Activated T-helper 17 cell treated with anti-CD3 and anti-CD28 coated beads, Interleukin-2, amount 50 U/mL, for 72 hours (primary cell): ENCODE measurements around the gene PRM3. TPM values are rescaled to one million over a fixed set of nuclear protein-coding genes. Genes with fewer than 3 reads are reported as not detected.

Experiments
- ATAC-seq: fragments of 150-1000 bp; cut with Tn5 transposase; replicated peaks from 2 replicates; pipeline ENCODE4 v1.10.0; 2021; ENCODE audit warnings: mild to moderate bottlenecking, moderate library complexity
- H3K27ac Mint-ChIP-seq: one replicate; pipeline ENCODE4 v1.8.0; 2022; ENCODE audit warnings: mixed read lengths
- H3K27me3 Mint-ChIP-seq: one replicate; pipeline ENCODE4 v1.8.0; 2022; ENCODE audit warnings: mixed read lengths
- H3K36me3 Mint-ChIP-seq: one replicate; pipeline ENCODE4 v1.8.0; 2022; ENCODE audit warnings: low read depth, mild to moderate bottlenecking, mixed read lengths
- H3K4me1 Mint-ChIP-seq: one replicate; pipeline ENCODE4 v1.8.0; 2022; ENCODE audit warnings: mixed read lengths
- H3K4me3 Mint-ChIP-seq: one replicate; pipeline ENCODE4 v1.8.0; 2022; ENCODE audit warnings: mild to moderate bottlenecking, mixed read lengths
- H3K9me3 Mint-ChIP-seq: one replicate; pipeline ENCODE4 v1.8.0; 2022; ENCODE audit warnings: mixed read lengths
- total RNA-seq, 2 donors: library from RNA; stranded (reverse); gene quantifications; one replicate each; pipeline ENCODE4 v1.2.3, GENCODE V29; 2022

PRM3 gene
- total RNA-seq, 2 donors from 2014 or later: not detected

DNA sequence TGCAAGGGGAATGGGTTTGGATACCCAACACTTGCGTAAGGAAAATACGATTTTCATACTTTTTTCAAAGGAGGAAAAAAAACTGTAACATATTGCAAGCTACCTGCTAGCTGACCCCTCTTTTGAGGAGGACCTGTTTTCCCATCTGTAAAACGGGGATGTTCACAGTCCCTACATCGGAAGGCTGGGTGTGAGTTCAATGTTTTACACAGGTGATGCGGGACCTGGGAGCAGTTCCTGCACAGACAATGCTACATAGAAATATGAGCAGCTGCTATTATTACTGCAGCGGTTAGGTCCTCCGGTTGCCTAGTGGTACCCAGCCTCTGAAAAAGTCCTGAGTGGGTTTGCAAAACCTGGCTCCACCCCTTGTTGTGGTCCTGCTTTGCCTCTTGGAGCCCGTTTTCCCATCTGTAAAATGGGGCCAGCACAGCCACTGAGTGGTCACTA, 20.9 kb downstream of the PRM3 start:
- Mint-ChIP-seq H3K9me3 (no peaks in the 10 kb centered on the region), H3K4me3 (peak overlapping the region; percentile 97), H3K27me3 (no peaks in the 10 kb centered on the region), H3K27ac (peak overlapping the region; percentile 98), H3K36me3 (peaks cover 65% of the 10 kb centered on the region), H3K4me1 (peaks cover 23% of the 10 kb centered on the region)
- ATAC-seq: no peak

DNA sequence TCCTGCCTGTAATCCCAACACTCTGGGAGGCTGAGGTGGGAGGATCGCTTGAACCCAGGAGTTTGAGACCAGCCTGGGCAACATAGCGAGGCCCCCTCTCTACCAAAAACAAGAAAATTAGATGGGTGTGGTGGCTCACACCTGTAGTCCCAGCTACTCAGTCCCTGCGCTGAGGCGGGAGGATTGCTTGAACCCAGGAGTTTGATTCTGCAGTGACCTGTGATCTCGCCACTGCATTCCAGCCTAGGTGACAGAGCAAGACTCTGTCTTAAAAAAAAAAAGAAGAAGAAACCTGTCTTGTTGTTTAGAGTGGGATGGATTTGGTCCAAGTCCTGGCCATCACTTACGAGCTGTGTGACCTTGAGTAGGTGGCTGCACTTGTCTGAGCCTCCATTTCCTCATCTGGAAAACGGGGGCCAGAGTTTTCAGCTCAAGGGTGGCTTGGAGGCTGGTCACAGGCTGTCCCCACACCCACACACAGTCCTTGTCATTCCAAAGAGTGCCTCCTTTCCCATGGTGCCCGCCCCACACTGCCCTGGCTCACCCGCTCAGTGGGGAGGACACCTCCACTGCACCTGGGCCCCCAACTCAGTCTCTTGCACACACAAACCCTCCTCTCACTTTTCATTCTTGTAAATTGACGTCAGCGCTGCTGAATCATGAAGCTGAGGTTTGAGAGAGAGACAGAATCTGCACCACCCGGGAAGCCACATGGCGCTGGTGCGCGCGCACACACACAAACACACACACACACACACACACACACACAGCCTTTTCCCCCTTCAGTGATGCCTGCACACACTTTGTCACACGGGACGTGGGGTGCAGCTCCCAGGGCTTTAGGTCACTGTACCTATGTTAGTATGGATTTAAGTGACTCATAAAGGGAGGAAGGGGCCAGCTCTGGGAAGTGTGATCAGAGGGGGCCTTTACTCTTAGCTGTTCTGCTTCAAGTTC, 21.6 kb downstream of the PRM3 start:
- Mint-ChIP-seq H3K4me1 (peaks cover 17% of the 10 kb centered on the region), H3K9me3 (no peaks in the 10 kb centered on the region), H3K27ac (peak overlapping the region; percentile 98), H3K27me3 (no peaks in the 10 kb centered on the region), H3K4me3 (peak overlapping the region; percentile 97), H3K36me3 (peaks cover 59% of the 10 kb centered on the region)
- ATAC-seq: peak; percentile 53

DNA sequence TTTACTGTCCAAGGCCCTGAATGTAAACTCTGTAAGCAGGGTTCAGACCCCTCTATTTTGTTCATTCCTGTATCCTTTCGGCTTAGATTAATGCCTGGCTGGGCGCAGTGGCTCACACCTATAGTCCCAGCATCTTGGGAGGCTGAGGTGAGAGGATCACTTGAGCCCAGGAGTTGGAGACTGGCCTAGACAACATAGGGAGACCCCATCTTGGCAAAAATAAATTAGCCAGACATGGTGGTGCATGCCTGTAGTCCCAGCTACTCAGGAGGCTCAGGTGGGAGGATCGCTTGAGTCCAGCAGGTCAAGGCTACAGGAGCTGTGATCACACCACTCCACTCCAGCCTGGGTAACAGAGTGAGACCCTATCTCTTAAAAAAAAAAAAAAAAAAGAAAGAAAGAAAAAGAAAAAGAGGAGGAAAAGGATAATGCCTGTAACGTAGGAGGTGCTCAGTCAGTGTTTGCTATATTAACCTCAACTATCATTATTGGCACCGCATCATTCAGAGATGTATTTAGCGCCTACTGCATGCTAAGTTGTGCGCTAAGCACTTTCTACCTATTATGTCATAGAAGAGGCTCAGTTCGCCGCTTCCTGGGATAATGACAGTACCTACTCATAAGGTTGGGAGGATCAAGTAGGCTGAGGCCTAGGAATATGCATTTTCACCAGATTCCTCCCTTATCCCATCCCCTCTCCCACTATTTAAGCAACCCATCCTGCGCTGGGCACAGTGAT, 22.5 kb downstream of the PRM3 start:
- Mint-ChIP-seq H3K36me3 (peaks cover 51% of the 10 kb centered on the region), H3K4me1 (peaks cover 17% of the 10 kb centered on the region), H3K9me3 (no peaks in the 10 kb centered on the region), H3K27ac (peak overlapping the region; percentile 98), H3K27me3 (no peaks in the 10 kb centered on the region), H3K4me3 (peak overlapping the region; percentile 97)
- ATAC-seq: no peak

DNA sequence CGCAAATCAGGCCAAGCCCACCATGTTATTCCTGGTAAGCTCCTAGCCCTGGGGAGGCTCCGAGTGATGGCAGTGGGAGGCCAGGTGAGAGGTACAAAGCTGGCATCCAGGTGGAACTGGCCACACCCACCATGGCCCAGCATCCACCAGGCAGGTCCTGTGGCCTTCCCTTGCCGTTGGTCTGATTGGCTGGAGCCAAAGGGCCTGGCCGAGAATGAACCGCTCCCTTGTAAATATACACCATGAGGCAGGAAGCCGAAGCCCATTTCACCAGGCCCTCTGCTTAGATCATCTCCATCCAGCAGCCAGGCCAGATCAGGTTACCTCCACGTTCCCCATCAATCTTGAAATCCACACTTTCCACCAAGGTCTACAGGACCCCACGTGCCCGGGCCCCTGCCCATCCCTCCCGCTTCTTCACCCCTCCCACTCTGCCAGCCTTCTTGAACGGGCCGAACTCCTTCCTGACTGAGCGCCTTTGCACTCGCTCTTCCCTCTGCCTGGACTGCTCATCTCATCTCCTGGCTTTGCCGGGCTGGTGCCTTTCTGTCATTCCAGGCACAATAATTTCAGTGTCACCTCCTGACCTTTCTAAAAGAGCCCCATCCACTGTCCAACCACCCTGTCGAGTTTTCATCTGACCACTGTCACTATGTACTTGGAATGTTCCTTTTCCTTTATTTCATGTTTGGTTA, 23.2 kb downstream of the PRM3 start:
- no peak for ATAC-seq
- H3K4me3 Mint-ChIP-seq: peak overlapping the region; percentile 97
- no peaks in the 10 kb centered on the region for H3K27me3 Mint-ChIP-seq
- peak overlapping the region; percentile 98 for H3K27ac Mint-ChIP-seq
- peaks cover 24% of the 10 kb centered on the region for H3K4me1 Mint-ChIP-seq
- H3K36me3 Mint-ChIP-seq: peaks cover 48% of the 10 kb centered on the region
- H3K9me3 Mint-ChIP-seq: no peaks in the 10 kb centered on the region

DNA sequence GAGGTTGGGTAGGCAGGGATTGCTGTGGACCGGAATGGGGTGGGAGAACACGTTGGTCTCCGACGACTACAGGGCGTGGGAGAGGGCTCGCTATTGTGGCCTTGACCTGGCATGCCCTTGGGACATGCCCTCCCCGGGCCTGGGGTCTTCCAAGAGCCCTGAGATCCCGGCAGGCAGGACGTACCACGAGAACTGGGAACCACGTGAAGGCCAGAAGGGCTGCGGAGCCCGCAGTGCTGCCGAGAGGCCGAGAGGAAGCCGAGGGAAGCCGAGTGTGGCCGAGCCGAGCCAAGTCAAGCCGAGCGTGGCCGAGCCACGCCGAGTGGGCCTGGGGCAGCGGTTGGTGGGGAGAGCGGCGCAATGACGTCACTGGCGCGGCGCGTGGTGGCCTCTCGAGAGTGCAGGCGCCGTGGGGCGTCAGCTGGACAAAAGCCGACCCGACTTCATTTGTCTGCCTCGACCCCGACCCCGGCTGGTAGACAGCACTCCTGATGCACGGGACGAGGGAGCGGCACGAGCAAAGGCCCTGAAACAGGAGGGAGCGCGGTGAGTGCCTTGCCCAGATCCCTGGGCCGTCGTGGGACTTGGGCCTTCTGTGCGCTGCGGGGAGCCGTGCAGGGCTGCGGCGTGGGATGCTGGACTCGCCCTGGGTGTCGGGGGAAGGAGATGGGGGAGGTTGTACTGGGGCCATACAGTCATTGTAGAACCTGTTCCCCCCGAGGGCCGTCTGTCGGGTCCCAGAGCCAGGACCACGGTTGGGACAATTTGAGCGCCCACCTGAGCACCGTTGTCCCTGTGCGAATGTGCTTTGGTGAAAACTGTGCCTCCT, 24.0 kb downstream of the PRM3 start:
- no peak for ATAC-seq
- Mint-ChIP-seq H3K4me1 (peaks cover 30% of the 10 kb centered on the region), H3K4me3 (peak overlapping the region; percentile 9)

DNA sequence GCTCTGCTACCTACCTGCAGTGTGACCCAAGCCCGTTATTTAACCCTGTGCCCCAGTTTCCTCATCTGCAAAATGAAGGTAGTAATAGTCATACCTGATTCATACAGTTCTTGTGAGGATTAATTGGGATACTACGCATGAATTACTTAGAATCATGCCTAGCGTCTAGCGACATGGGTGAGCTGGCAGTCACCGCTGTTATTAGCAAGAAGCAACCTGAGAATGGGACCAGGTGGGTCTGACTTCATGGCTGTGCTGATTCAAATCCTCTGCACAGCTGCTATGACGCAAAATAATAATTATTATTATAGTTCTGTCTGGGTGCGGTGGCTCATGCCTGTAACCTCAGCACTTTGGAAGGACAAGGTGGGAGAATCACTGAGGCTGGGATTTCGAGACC, 25.3 kb downstream of the PRM3 start:
- peaks cover 30% of the 10 kb centered on the region for H3K4me1 Mint-ChIP-seq
- H3K4me3 Mint-ChIP-seq: peak overlapping the region; percentile 62
- peak; percentile 8 for ATAC-seq
- H3K27ac Mint-ChIP-seq: peak overlapping the region; percentile 86
- peaks cover 27% of the 10 kb centered on the region for H3K36me3 Mint-ChIP-seq
- H3K27me3 Mint-ChIP-seq: no peaks in the 10 kb centered on the region
- no peaks in the 10 kb centered on the region for H3K9me3 Mint-ChIP-seq

More for the DNA sequence above, 24.0 kb downstream of the PRM3 start:
- Mint-ChIP-seq H3K27ac (peak overlapping the region; percentile 36), H3K9me3 (no peaks in the 10 kb centered on the region), H3K36me3 (peaks cover 40% of the 10 kb centered on the region), H3K27me3 (no peaks in the 10 kb centered on the region)

DNA sequence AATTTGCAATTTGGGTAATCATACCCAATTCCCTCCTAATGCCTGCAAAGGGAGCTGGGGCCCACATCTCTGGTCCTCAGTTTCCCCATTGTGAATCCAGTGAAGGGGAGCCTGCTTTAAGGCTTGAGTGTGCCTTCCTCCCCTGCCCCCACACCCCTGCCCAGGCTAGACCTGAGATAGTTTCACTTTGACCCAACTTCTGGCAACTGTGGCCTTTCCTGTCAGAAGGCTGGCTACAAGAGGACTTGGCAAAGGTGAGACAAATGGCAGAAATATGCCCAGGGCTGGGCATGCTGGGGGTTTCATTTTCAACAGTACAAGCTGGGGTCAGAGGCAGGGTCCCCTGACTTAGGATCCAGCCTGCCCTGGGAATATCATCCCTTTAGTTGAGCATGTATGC, 27.4 kb downstream of the PRM3 start:
- peaks cover 22% of the 10 kb centered on the region for H3K4me1 Mint-ChIP-seq
- H3K27me3 Mint-ChIP-seq: no peaks in the 10 kb centered on the region
- no peaks in the 10 kb centered on the region for H3K9me3 Mint-ChIP-seq
- peak; percentile 57 for ATAC-seq
- H3K36me3 Mint-ChIP-seq: peaks cover 8% of the 10 kb centered on the region
- peak overlapping the region; percentile 62 for H3K4me3 Mint-ChIP-seq
- H3K27ac Mint-ChIP-seq: peak overlapping the region; percentile 86

DNA sequence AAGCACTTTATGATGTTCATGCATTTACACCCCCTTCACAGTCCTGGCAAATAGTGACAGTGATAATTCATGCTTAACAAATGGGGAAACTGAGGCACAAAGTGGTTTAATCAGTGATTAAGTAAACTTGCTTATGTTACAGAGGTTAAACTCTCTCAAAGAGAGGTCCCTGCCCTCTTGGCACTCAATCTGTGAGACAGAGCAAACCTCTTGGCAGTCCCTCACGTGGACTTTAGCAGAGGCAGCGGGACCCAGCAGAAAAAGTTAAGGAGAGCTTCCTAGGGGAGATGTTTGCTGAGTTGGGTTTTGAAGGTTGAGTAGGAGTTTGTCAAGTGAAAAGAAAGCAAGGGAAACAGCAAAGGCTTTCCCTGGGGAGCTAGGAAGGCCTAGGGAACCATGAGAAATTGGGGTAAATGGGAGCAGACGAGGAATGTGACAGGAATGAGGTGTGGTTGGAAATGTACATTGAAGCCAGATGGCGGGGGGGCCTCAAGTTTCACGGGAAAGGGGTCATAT, 28.1 kb downstream of the PRM3 start:
- H3K27me3 Mint-ChIP-seq: no peaks in the 10 kb centered on the region
- H3K9me3 Mint-ChIP-seq: no peaks in the 10 kb centered on the region
- peak overlapping the region; percentile 44 for H3K27ac Mint-ChIP-seq
- H3K4me1 Mint-ChIP-seq: peaks cover 23% of the 10 kb centered on the region
- no peak for ATAC-seq
- peak overlapping the region; percentile 62 for H3K4me3 Mint-ChIP-seq
- peaks cover under 1% of the 10 kb centered on the region for H3K36me3 Mint-ChIP-seq

DNA sequence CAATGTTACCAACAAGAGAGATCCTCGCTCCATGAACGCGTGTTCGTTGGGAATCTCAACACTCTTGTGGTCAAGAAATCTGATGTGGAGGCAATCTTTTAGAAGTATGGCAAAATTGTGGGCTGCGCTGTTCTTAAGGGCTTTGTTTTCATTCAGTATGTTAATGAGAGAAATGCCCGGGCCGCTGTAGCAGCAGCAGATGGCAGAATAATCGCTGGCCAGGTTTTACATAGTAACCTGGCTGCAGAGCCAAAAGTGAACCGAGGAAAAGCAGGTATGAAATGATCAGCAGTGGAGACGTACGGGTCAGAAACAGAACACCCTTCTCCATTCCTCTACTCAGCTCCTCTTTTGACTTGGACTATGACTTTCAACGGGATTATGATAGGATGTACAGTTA, 30.8 kb downstream of the PRM3 start:
- Mint-ChIP-seq H3K27ac (no peak overlapping the region), H3K27me3 (no peaks in the 10 kb centered on the region), H3K4me3 (no peak overlapping the region), H3K9me3 (no peaks in the 10 kb centered on the region), H3K4me1 (peaks cover 24% of the 10 kb centered on the region), H3K36me3 (no peaks in the 10 kb centered on the region)
- no peak for ATAC-seq

DNA sequence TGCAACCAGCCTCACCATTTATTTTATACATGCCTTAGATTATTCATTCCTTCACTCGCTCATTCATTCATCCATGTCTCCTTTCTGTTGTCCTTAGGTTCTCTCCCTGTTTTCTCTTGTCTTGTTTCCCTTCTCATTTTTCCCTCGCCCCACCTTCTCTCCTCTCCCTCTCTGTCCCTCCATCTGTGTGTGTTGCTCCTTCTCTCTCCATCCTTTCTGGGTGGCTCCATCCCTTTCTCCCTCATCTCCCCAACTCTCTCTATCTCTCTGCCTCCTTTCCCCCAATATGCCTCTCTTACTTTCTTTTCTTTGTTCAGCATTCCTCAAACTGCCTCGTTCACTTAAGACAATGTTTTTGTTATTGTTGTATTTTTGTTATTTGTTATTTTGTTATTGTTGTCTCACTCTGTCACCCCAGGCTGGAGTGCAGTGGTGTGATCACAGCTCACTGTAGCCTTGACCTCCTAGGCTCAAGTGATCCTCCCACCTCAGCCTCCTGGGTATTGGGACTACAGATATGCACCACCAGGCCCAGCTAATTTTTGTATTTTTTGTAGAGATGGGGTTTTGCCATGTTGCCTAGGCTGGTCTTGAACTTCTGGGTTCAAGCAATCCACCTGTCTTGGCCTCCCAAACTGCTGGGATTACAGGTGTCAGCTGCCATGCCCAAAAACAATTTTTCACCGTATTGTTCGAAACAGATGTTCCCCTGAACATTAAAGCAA, 31.8 kb downstream of the PRM3 start:
- no peak for ATAC-seq
- H3K4me1 Mint-ChIP-seq: peaks cover 24% of the 10 kb centered on the region
- no peaks in the 10 kb centered on the region for H3K36me3 Mint-ChIP-seq
- no peaks in the 10 kb centered on the region for H3K9me3 Mint-ChIP-seq
- no peaks in the 10 kb centered on the region for H3K27me3 Mint-ChIP-seq
- no peak overlapping the region for H3K4me3 Mint-ChIP-seq
- no peak overlapping the region for H3K27ac Mint-ChIP-seq

DNA sequence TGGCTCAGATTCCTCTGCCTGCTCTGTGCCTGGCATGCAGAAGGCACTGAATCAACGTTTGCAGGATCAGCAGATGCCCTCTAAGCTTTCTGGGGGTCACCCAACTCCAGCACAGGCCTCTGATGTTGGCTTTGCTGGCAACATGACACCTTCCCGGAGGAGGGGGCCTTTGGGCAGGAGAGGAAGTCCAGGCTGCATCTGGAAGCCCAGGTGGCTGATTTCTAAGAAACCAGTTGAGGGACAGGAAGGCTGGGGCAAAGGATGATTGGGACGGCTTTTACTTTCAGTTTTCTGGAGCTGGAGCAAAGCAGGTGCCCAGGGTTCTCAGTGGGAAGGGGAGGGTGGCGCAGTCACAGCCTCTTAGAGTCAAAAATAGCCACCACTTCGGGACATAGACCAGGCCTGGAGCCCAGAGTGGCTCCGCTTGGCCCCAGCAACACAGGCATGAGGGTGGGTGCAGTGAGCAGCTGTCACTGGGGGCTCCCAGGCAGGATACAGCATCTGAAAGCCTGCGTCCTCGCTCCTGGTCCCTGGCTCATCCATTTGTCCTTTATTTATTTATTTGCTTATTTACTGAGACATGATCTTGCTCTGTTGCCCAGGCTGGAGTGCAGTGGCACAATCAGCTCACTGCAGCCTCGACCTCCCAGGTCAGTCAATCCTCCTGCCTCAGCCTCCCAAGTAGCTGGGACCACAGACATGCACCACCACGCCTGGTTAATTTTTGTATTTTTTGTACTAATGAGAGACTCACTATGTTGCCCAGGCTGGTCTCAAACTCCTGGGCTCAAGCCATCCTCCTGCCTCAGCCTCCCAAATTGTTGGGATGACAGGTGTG, 32.6 kb downstream of the PRM3 start:
- peak; percentile 45 for ATAC-seq
- Mint-ChIP-seq H3K27ac (peak overlapping the region; percentile 64), H3K4me3 (no peak overlapping the region), H3K4me1 (peaks cover 23% of the 10 kb centered on the region), H3K9me3 (no peaks in the 10 kb centered on the region), H3K36me3 (no peaks in the 10 kb centered on the region), H3K27me3 (no peaks in the 10 kb centered on the region)
